HEK293T (cell line): Measurements from ENCODE around the gene TSFM.

ENCODE experiments used
- BHLHE40 ChIP-seq: fragments of 450-650 bp; IDR thresholded peaks from 2 replicates; pipeline ENCODE4 v1.6.1; 2016; ENCODE audit warnings: mild to moderate bottlenecking, moderate library complexity, borderline replicate concordance
- CTBP1 ChIP-seq: fragments of 450-650 bp; IDR thresholded peaks from 2 replicates; pipeline ENCODE4 v1.6.1; 2016; ENCODE audit warnings: borderline replicate concordance
- ELF4 ChIP-seq: fragments of 450-650 bp; IDR thresholded peaks from 2 replicates; pipeline ENCODE4 v1.6.1; 2017; ENCODE audit warnings: antibody characterized with exemption
- FOXA1 ChIP-seq: fragments of 450-650 bp; IDR thresholded peaks from 2 replicates; pipeline ENCODE4 v1.6.1; 2016; ENCODE audit warnings: mild to moderate bottlenecking
- FOXK2 ChIP-seq: fragments of 450-650 bp; IDR thresholded peaks from 2 replicates; pipeline ENCODE4 v1.6.1; 2016; ENCODE audit warnings: mild to moderate bottlenecking
- FOXM1 ChIP-seq: fragments of 450-650 bp; IDR thresholded peaks from 2 replicates; pipeline ENCODE4 v1.6.1; 2017; ENCODE audit warnings: mild to moderate bottlenecking, borderline replicate concordance
- HDGF ChIP-seq: fragments of 450-650 bp; IDR thresholded peaks from 2 replicates; pipeline ENCODE4 v1.6.1; 2017; ENCODE audit warnings: antibody characterized with exemption, borderline replicate concordance
- L3MBTL2 ChIP-seq: fragments of 450-650 bp; conservative IDR thresholded peaks from 2 replicates; pipeline ENCODE4 v1.6.1; 2016; ENCODE audit warnings: mild to moderate bottlenecking
- NFRKB ChIP-seq: fragments of 450-650 bp; IDR thresholded peaks from 2 replicates; pipeline ENCODE4 v1.6.1; 2016; ENCODE audit warnings: mild to moderate bottlenecking, moderate library complexity
- SP1 ChIP-seq: fragments of 450-650 bp; IDR thresholded peaks from 2 replicates; pipeline ENCODE4 v1.6.1; 2017
- SUZ12 ChIP-seq: fragments of 450-650 bp; IDR thresholded peaks from 2 replicates; pipeline ENCODE4 v1.6.1; 2016; ENCODE audit warnings: mild to moderate bottlenecking
- TARDBP ChIP-seq: fragments of 450-650 bp; IDR thresholded peaks from 2 replicates; pipeline ENCODE4 v1.6.1; 2016

DNA sequence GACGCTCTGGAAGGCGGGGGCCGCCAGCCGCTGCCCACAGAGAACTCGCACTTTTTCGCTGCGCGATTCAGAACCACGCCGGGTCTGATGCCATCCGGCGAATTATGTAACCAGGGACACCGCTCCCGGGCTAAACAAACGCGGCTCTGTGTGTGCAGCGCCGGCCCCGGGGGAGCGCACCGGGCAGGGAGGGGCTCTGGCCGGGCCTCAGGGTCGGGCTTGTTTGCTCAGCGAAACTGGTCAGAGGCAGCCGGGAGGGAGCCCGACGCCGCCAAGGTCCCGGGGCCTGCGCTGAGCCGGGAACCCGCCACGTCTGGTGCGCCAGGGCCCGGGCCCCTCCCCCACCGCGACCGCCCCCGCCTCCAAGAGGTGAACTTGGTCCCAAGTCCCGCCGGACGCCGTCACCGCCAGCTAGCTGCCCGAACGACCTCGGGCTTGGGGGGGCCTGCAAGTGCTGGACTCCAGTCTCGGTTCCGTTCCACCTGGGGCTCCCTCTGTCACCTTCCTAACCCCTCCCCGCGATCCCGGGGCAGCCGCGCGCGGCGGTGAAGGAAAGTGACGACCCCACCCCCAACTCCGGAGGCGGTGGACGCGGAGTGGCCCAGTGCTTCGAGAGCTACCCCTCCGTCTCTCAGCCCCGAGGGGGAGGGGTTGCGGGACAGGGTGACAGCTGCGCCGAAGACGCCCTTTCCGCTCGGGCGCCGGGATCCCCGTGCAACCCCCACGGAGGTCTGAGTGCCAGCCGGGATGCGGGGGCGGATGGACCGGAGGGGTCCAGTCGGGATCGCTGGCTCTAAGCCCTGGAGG lies 63.1 kb downstream of the TSFM start:
- TF ChIP-seq NFRKB (no peak), SUZ12 (no peak), FOXM1 (no peak), BHLHE40 (no peak), FOXK2 (no peak), L3MBTL2 (no peak), ELF4 (no peak), FOXA1 (no peak), SP1 (no peak), HDGF (no peak), CTBP1 (no peak), TARDBP (no peak)
